HCT116 (cell line): ENCODE data around the gene SPINK5. TPM values are rescaled to one million over a fixed set of nuclear protein-coding genes. Genes with fewer than 3 reads are reported as not detected.

Experiments
- ATAC-seq: fragments of 200-7000 bp; cut with Tn5 transposase; 2 replicates; pipeline ENCODE4 v1.9.1; 2020; ENCODE audit warnings: mild to moderate bottlenecking, moderate library complexity
- BruUV-seq: library from RNA; stranded (reverse); fragments of 400-500 nt; replicated peaks from 2 replicates; lab custom pipeline; 2021; lab: Mats Ljungman, UMichigan
- CTCF ChIA-PET: fragments of 300-600 bp; sonication (Branson Sonifier 250); formaldehyde crosslinking; loops from one replicate; lab custom pipeline; 2021; ENCODE audit warnings: antibody characterized with exemption; lab: Charles Lee
- POLR2A ChIA-PET: fragments of 300-600, 350-600 bp; sonication (Branson Sonifier 250); formaldehyde crosslinking; loops from one replicate; lab custom pipeline; 2021; ENCODE audit warnings: antibody characterized with exemption; lab: Charles Lee
- RAD21 ChIA-PET, 2 experiments: fragments of 300-600 bp; sonication (Branson Sonifier 250); formaldehyde crosslinking; loops; one replicate each; lab custom pipeline; 2023; ENCODE audit warnings: low total read pairs in 2 of 2; ENCODE audit not compliant: uncharacterized antibody in 2 of 2, unreplicated experiment in 2 of 2, low non-redundant PET in 1 of 2; lab: Charles Lee
- DNase-seq: peaks from one replicate; pipeline ENCODE4 v3.0.0-alpha.2; 2010; ENCODE audit warnings: low read depth, low spot score
- H2AFZ ChIP-seq: fragments of 200-600 bp; shearing (Covaris generic), sonication (generic); 2 replicates; pipeline ENCODE4 v1.6.1; 2017; ENCODE audit warnings: low read depth, mixed run types, mixed read lengths, antibody characterized with exemption, low read length; ENCODE audit not compliant: poor library complexity, severe bottlenecking
- H3K27ac ChIP-seq: 2 replicates; pipeline ENCODE4 v1.5.1; 2012; ENCODE audit warnings: low read depth, low read length
- H3K27me3 ChIP-seq: fragments of 200-600 bp; sonication (generic); 2 replicates; pipeline ENCODE4 v1.6.1; 2016; ENCODE audit warnings: mixed run types, low read length, mixed read lengths; ENCODE audit not compliant: insufficient read depth
- H3K36me3 ChIP-seq, 2 experiments: fragments of 200-500 bp in 1 of 2; fragments of 200-600 bp in 1 of 2; sonication (Bioruptor generic) in 1 of 2; sonication (generic) in 1 of 2; 2 replicates each; pipeline versions ENCODE4 v1.5.1 to v1.6.1; 2014 to 2016; ENCODE audit warnings: low read length in 2 of 2, inconsistent platforms in 1 of 2, mixed read lengths in 1 of 2, mixed run types in 1 of 2; ENCODE audit not compliant: insufficient read depth in 2 of 2, control insufficient read depth in 1 of 2
- H3K4me1 ChIP-seq, 2 experiments: fragments of 200-600 bp in 1 of 2; sonication (generic) in 1 of 2; 2 replicates each; pipeline versions ENCODE4 v1.5.1 to v1.6.1; 2012 to 2017; ENCODE audit warnings: low read length in 2 of 2, inconsistent platforms in 1 of 2, mild to moderate bottlenecking in 1 of 2, mixed read lengths in 1 of 2, mixed run types in 1 of 2, moderate library complexity in 1 of 2; ENCODE audit not compliant: insufficient read depth in 2 of 2, control insufficient read depth in 1 of 2
- H3K4me2 ChIP-seq: fragments of 200-600 bp; sonication (generic); 2 replicates; pipeline ENCODE4 v1.6.1; 2017; ENCODE audit warnings: mixed run types, low read length, mixed read lengths
- H3K4me3 ChIP-seq, 2 experiments: fragments of 200-600 bp in 1 of 2; sonication (generic) in 1 of 2; replicated peaks in 1 of 2; 2 replicates each; pipeline ENCODE4 v1.5.1; 2011 to 2016; ENCODE audit warnings: low read length in 2 of 2, control low read depth in 1 of 2, low read depth in 1 of 2, mild to moderate bottlenecking in 1 of 2, mixed read lengths in 1 of 2, mixed run types in 1 of 2
- H3K79me2 ChIP-seq: fragments of 200-600 bp; sonication (generic); 2 replicates; pipeline ENCODE4 v1.6.1; 2017; ENCODE audit warnings: mild to moderate bottlenecking, mixed run types, low read length, moderate library complexity, mixed read lengths; ENCODE audit not compliant: insufficient read depth
- H3K9ac ChIP-seq: fragments of 200-600 bp; sonication (generic); 2 replicates; pipeline ENCODE4 v1.6.1; 2016; ENCODE audit warnings: low read length, mixed read lengths
- H3K9me2 ChIP-seq: fragments of 200-600 bp; sonication (generic), shearing (Covaris generic); 2 replicates; pipeline ENCODE4 v1.6.1; 2017; ENCODE audit warnings: mixed run types, mild to moderate bottlenecking, moderate library complexity; ENCODE audit not compliant: insufficient read depth
- H3K9me3 ChIP-seq, 2 experiments: fragments of 200-500 bp in 1 of 2; fragments of 200-600 bp in 1 of 2; sonication (Bioruptor generic) in 1 of 2; sonication (generic) in 1 of 2; 2 replicates each; pipeline ENCODE4 v1.6.1; 2014 to 2017; ENCODE audit warnings: low read length in 2 of 2, mixed read lengths in 2 of 2, inconsistent platforms in 1 of 2, low read depth in 1 of 2, mild to moderate bottlenecking in 1 of 2, mixed run types in 1 of 2, moderate library complexity in 1 of 2; ENCODE audit not compliant: control insufficient read depth in 1 of 2, insufficient read depth in 1 of 2
- H4K20me1 ChIP-seq: fragments of 200-600 bp; sonication (generic), shearing (Covaris generic); 2 replicates; pipeline ENCODE4 v1.6.1; 2017; ENCODE audit warnings: mixed run types, mild to moderate bottlenecking, moderate library complexity; ENCODE audit not compliant: insufficient read depth
- CEBPB ChIP-seq: IDR thresholded peaks from 2 replicates; pipeline ENCODE4 v1.6.1; 2012; ENCODE audit warnings: low read depth
- EGR1 ChIP-seq: IDR thresholded peaks from 2 replicates; pipeline ENCODE4 v1.6.1; 2012; ENCODE audit warnings: low read depth
- MAX ChIP-seq: IDR thresholded peaks from 2 replicates; pipeline ENCODE4 v1.6.1; 2012
- POLR2AphosphoS5 ChIP-seq: IDR thresholded peaks from 2 replicates; pipeline ENCODE4 v1.6.1; 2011; ENCODE audit warnings: mild to moderate bottlenecking, low read depth, low read length, moderate library complexity
- SP1 ChIP-seq: IDR thresholded peaks from 2 replicates; pipeline ENCODE4 v1.6.1; 2012; ENCODE audit warnings: low read depth
- YY1 ChIP-seq: IDR thresholded peaks from 2 replicates; pipeline ENCODE4 v1.6.1; 2011; ENCODE audit warnings: low read length, low read depth, moderate library complexity, mild to moderate bottlenecking; ENCODE audit not compliant: insufficient replicate concordance; ENCODE audit errors: extremely low read depth
- intact Hi-C: fragments of 100-400 bp; cut with micrococcal nuclease; formaldehyde crosslinking; loops from 2 replicates; pipeline ENCODE4 v1.10.0; 2022
- total RNA-seq: library from RNA; stranded (reverse); gene quantifications from one replicate; pipeline ENCODE4 v1.2.1, GENCODE V29; 2021; ENCODE audit not compliant: unreplicated experiment

Gene SPINK5
- total RNA-seq, 1 experiment from 2014 or later = not detected

- ATAC-seq (no peak), DNase-seq (no peak)
- no peaks in the 10 kb centered on the region for H3K36me3 ChIP-seq
- TF ChIP-seq EGR1 = no peak
- TF ChIP-seq SP1 = no peak
- TF ChIP-seq CEBPB = no peak
- TF ChIP-seq MAX = no peak
- no peak overlapping the region for H2AFZ ChIP-seq
- no peak overlapping the region for H3K4me3 ChIP-seq
- intact Hi-C loops = loop anchor here (5.0 kb wide), 2 partner anchors 281 to 306 kb away; no protein-coding TSS in a partner anchor
- ChIA-PET RAD21 (no interaction called here), POLR2A (no interaction called here), CTCF (interaction anchor here (1.4 kb wide), 1 partner anchor 554 kb away, joined by 6 read pairs; no protein-coding TSS in a partner anchor)
- H3K27ac ChIP-seq = no peak overlapping the region
- H3K9me3 ChIP-seq = no peaks in the 10 kb centered on the region
- BruUV-seq = no TSS peak
- H3K79me2 ChIP-seq = no peaks in the 10 kb centered on the region
- no peak overlapping the region for H3K4me2 ChIP-seq
- H3K9me2 ChIP-seq = no peaks in the 10 kb centered on the region
- H4K20me1 ChIP-seq = no peaks in the 10 kb centered on the region
- no peaks in the 10 kb centered on the region for H3K4me1 ChIP-seq
- no peak overlapping the region for H3K9ac ChIP-seq
- peaks cover 4% of the 10 kb centered on the region; the same call in 1 of the 2 replicates for H3K27me3 ChIP-seq
Observed at GRCh38 chr5:148176480-148176879, 112.7 kb downstream of the SPINK5 start.

- no peaks in the 10 kb centered on the region for H3K9me3 ChIP-seq
- CTCF ChIA-PET = interaction anchor here (1.4 kb wide), 1 partner anchor 554 kb away, joined by 6 read pairs; no protein-coding TSS in a partner anchor
- no peak overlapping the region for H3K27ac ChIP-seq
- H3K4me2 ChIP-seq = no peak overlapping the region
- H3K4me3 ChIP-seq = no peak overlapping the region
- intact Hi-C loops = loop anchor here (5.0 kb wide), 2 partner anchors 280 to 305 kb away; no protein-coding TSS in a partner anchor
- BruUV-seq = no TSS peak
- POLR2A ChIA-PET = no interaction called here
- DNase-seq (no peak), ATAC-seq (no peak)
- TF ChIP-seq POLR2AphosphoS5 = no peak
- no peak for TF ChIP-seq CEBPB
- TF ChIP-seq YY1 = no peak
- no peaks in the 10 kb centered on the region for H4K20me1 ChIP-seq
- H3K9me2 ChIP-seq = no peaks in the 10 kb centered on the region
- H3K36me3 ChIP-seq = no peaks in the 10 kb centered on the region
- H2AFZ ChIP-seq = no peak overlapping the region
- H3K4me1 ChIP-seq = no peaks in the 10 kb centered on the region
- no peaks in the 10 kb centered on the region for H3K27me3 ChIP-seq
- H3K79me2 ChIP-seq = no peaks in the 10 kb centered on the region
- no peak overlapping the region for H3K9ac ChIP-seq
- RAD21 ChIA-PET = no interaction called here
Observed at GRCh38 chr5:148177207-148177606, 113.4 kb downstream of the SPINK5 start.
